Fibroblast of lung (primary cell): Measurements from ENCODE around the gene DDB1.

Source experiments
- CTCF ChIP-seq, 2 donors: IDR thresholded peaks in 1 of 2; conservative IDR thresholded peaks in 1 of 2; 1 replicate in 1 of 2; 2 replicates in 1 of 2; pipeline ENCODE4 v1.5.1; 2011 to 2012; ENCODE audit warnings: low read length in 2 of 2, control low read depth in 1 of 2, inconsistent platforms in 1 of 2, low read depth in 1 of 2, mild to moderate bottlenecking in 1 of 2
- EZH2 ChIP-seq: IDR thresholded peaks from 2 replicates; pipeline ENCODE4 v1.5.1; 2012; ENCODE audit warnings: low read length, control low read depth, mild to moderate bottlenecking; ENCODE audit errors: missing control alignments

- TF ChIP-seq CTCF (conservative IDR thresholded peaks at IDR 0.05 in 1 of 2, IDR thresholded peaks at IDR 0.05 in 1 of 2; ENCODE audit: low read depth in 1 of 2, low read length in 2 of 2) (no peak), EZH2 (no peak)
Observed at GRCh38 chr11:61362542-61362875, 29.6 kb upstream of the DDB1 start.
